Activated T-helper 1 cell treated with anti-CD3 and anti-CD28 coated beads, Interleukin-2, amount 50 U/mL, for 16 hours (primary cell): Measurements from ENCODE around the gene LSS.

Experiments
- DNase-seq, 2 donors: peaks; one replicate each; pipeline ENCODE4 v3.0.0-alpha.2; 2020; ENCODE audit warnings: low read depth in 1 of 2, low spot score in 1 of 2

The LSS gene

DNA sequence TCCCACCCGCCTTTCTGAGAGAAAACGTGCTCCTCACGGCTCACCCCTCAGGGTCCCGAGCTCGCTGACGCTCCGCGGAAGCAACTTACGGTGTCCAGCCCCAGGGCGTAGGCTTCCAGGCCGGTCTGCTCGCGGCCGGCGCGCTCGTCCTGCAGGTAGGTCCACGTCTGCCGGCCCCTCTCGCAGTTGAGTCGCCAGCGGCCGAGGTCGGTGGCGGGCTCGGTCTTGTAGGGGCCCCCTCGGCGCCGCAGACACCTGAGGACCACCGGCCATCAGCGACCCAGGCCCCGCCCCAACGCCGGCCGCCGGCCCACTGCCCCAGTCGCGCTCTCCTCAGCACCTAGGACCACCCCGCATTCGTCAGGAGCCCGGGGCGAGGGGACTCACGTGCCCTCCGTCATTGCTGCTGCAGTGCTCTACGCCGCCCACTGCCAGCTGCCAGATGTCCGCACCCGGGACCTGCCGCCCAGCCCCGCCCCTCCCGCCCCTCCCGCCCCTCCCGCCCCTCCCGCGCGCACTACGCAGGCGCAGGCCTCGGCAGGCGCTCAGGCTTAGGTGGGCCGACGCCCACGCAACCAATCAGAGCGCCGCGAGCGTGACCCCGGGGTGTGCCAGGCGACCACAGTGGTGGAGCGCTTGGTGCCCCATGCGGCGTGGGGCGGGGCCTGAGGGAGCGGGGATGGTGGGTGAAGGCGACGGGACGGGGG lies at the start of gene LSS:
LSS (minus strand) TSS at position 430 of the 707 bp plus-strand sequence; CDS start at position 401, 29 bp downstream.
- peak; percentile 96 to 98 for DNase-seq

DNA sequence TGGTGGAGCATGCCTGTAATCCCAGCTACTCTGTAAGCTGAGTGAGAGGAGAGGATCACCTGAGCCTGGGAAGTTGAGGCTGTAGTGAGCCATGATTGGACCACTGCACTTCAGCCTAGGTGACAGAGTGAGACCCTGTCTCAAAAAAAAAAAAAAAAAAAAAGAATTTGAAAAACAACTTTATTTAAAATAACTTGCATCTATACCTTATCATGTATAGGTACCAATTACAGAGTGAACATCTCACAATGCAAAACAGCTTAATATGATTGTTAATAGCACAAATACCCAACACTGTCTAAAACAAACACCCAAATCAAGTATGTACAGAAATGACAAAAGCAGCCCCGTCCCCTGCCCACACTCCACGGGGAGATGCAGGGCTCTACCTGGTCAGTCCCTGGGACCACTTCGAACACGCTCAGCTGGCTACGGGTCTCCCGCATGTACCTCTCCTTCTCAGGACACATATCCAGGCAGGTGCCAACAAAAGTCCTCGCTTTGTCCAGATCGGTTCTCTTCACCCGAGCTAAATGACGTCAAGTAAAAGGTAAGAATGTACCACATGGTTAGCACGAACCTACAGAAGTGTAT lies 46.3 kb upstream of the LSS start:
- no peak for DNase-seq

DNA sequence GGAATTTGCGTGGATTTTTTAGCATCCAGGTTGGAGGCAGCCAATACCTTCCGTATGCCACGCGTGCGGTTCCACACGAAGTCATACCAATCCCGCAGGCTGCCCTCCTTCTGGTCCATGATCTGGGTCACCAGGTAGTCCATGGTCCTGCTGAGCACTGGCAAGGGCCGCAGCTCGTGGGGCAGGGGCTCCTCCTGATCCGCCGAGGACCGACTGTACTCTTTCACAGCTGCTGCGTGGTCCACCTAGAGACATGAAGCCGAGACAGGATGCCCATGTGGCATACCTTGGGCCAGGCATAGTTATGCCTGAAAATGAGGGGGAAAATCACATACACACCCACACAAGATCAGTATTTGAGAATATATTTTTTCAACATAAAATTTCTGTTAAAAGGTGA lies 44.8 kb upstream of the LSS start:
- no peak for DNase-seq

- DNase-seq: no peak
These were observed 40.9 kb upstream of the LSS start for GRCh38 chr21:46269466-46269865.

DNA sequence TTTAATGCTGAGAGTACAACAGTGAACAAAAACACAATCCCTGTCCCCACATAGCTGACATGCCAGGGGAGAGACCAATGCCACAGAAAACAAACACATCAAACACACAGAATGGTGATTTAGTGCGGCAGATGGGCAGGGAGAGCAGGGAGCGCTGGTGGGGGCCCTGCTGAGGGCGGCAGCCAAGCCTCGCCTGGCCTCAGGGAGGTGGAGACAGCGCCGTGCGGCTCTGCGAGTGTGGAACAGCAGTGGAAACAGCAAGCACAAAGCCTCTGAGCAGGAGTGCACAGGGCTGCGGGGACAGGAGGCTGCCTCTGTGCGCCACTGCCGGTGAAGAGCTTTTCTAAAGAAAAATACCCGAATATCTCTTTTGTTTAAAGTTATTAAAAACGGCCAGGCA lies 39.8 kb upstream of the LSS start:
- DNase-seq: no peak

- no peak for DNase-seq
These were observed 38.4 kb upstream of the LSS start for GRCh38 chr21:46266946-46267345.

- DNase-seq: no peak
These were observed 37.4 kb upstream of the LSS start for GRCh38 chr21:46265736-46266525.

GRCh38 chr21:46264690-46265144 lies 36.1 kb upstream of the LSS start:
- no peak for DNase-seq

DNA sequence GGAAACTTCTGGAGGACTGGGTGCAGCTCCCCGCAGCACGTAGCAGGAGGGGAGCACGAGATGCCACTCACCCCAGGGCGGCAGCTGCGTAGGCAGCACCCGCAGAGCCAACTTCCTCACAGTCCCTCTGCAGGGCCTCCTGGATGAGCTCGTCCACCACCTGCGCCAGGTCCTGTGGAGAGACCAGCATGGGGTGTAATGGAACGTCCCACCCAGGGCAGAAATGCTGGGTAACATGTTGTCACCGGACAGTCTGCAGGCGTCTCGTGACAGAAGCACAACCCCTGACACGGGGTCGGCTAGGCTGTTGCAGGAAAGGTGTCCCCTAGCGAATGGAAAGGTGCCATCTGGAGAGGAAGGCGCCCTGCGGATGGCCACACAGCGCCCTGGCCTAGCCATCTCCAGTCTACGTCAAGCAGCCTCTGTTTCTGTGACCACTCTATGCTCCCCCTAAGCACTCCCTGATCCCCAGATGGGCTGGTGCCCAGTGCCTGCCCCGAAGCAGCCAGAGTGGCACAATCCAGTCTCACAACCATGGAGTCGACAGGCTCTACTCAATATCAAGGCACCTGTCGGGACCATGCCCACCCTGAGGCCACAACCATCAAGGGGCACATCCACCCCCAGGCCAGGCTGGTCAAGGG lies 35.6 kb upstream of the LSS start:
- DNase-seq: no peak

- DNase-seq: no peak
These were observed 28.0 kb upstream of the LSS start for GRCh38 chr21:46256501-46256994.

- DNase-seq: no peak
These were observed 27.3 kb upstream of the LSS start for GRCh38 chr21:46255758-46256337.

DNA sequence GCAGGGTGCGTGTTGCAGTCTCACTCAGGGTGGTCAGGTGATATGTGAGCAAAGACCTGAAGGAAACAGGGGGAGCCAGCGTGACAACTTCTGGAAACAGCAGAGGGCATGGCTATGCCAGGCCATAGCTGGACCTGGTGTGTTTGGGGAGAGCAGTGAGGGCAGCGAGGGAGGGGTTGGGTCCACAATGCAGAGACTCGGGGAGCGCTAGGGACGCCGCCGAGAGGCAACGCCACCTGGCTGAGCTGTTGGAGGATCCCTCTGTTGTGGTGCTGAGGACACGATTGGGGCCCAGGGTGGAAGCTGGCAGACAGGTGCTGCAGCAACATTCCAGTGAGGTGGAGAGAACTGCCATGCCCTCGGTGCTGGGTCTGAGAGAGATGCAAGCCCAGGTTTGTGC lies 26.6 kb upstream of the LSS start:
- no peak for DNase-seq

- no peak for DNase-seq
These were observed 25.8 kb upstream of the LSS start for GRCh38 chr21:46254208-46254975.

DNA sequence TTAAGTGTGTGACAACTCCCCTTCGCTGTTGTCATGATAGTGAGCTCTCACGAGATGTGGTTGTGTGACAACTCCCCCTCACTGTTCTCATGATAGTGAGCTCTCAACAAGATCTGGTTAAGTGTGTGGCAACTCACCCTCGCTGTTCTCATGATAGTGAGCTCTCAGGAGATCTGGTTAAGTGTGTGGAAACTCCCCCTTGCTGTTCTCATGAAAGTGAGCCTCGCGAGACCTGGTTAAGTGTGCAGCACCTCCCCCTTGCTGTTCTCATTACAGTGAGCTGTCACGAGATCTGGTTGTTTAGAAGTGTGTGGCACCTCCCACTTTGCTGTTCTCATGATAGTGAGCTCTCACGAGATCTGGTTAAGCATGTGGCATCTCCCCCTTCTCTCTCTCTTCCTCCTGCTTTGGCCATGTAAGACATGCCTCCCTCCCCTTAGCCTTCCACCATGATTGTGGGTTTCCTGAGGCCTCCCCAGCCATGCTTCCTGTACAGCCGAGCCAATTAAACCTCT lies 25.1 kb upstream of the LSS start:
- DNase-seq: peak in 1 of 2 donors; percentile 17

DNA sequence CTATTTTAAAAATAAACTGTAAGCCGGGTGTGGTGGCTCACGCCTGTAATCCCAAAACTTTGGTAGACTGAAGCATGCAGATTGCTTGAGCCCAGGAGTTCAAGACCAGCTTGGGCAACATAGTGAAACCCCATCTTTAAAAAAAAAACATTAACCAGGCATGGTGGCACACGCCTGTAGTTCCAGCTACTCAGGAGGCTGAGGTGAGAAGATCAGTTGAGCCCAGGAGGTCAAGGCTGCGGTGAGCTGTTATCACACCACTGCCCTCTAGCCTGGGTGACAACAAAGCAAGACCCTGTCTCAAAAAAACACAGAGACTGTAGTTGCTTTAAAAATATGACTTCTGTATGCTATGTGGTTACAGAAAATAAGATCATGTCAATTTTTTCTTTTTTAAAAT lies 24.3 kb upstream of the LSS start:
- no peak for DNase-seq

DNA sequence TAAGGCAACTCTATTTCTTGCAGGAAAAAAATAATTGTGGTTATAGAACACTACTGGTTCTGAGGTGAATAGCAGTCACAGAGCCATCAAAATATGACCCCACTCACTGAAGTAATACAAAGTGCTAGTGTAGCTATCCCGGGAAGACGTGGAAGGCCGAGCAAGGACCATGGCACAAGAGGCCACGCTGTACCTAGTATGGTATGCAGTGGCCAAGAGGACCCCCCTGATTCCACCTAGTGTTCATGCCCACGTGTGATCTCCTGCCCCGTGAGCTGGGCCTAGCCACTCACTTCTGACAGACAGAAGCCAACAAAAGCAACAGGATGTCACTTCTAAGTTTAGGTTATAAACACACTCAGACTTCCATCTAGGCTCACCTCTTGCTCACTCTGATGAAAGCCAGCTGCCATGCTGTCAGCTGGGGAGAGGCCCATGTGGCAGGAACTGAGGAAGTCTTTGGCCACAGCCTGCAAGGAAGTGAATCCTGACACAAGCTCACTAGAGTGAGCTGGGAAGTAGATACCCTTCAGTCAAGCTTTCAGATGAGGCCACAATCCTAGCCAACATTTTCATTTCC lies 21.7 kb upstream of the LSS start:
- DNase-seq: no peak

GRCh38 chr21:46248827-46249226 lies 20.3 kb upstream of the LSS start:
- no peak for DNase-seq

DNA sequence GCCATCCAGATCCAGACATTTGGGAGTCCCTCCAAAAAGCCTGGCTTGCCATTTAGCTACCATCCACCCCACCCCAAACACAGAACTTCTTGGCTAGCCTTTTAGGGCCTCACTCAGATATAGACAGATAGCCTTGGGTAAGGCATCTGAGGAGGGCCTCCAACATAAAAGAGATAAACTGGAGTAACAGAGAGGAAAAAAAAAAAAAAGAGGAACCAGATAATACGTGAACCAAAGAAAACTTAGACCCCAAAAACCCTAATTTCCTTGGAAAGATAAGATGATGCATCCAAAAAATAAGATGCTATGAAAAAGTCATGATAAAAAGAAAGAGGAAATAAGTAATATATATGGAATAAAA lies 19.8 kb upstream of the LSS start:
- no peak for DNase-seq

DNA sequence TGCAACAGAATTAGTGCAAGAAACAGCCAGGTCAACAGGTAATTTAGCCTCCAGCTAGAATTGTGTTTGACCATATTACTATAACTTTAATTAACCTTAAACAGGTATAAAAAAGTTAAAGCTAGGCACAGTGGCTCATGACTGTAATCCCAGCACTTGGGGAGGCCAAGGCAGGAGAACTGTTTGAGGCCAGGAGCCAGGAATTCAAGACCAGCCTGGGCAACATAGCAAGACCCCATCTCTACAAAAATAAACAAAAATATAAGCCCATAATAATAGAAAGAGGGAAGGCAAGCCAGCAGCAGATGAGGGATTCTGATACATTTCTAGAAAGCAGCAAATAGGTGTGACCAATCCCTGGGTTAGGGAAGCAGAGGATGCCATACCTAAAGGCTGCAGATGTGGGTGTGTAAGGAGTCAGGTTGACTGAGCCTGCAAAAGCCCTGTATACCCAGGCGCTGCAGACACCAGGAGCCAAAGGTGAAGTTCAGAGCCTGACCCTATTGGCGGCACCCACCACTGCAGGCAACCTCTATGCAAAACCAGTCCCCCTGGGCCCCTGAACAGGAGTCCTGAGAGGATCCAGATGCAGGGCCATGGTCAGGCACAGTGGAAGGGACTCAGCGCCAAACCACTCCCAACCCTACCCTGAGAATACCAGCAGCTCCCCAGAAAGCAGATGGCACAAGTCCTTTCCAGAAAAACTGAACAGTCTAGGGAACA lies 19.3 kb upstream of the LSS start:
- no peak for DNase-seq
